Measurements from ENCODE around the gene RPTOR.

The RPTOR gene

GRCh38 chr17:80818871-80819270 lies 274.2 kb downstream of the RPTOR start:
- DNase-seq (ENCODE audit: low read depth) = no peak

- DNase-seq (ENCODE audit: low read depth) = no peak
These were observed 275.0 kb downstream of the RPTOR start for GRCh38 chr17:80819422-80820164.

- no peak for DNase-seq (ENCODE audit: low read depth)
These were observed 275.7 kb downstream of the RPTOR start for GRCh38 chr17:80820331-80820730.

- no peak for DNase-seq (ENCODE audit: low read depth)
These were observed 276.9 kb downstream of the RPTOR start for GRCh38 chr17:80821546-80821945.

GRCh38 chr17:80822021-80822699 lies 277.5 kb downstream of the RPTOR start:
- no peak for DNase-seq (ENCODE audit: low read depth)

- no peak for DNase-seq (ENCODE audit: low read depth)
These were observed 278.2 kb downstream of the RPTOR start for GRCh38 chr17:80822700-80823410.

GRCh38 chr17:80824549-80825470 lies 280.2 kb downstream of the RPTOR start:
- no peak for DNase-seq (ENCODE audit: low read depth)

- no peak for DNase-seq (ENCODE audit: low read depth)
These were observed 281.1 kb downstream of the RPTOR start for GRCh38 chr17:80825471-80826345.

GRCh38 chr17:80826346-80826954 lies 281.8 kb downstream of the RPTOR start:
- no peak for DNase-seq (ENCODE audit: low read depth)

GRCh38 chr17:80826955-80827645 lies 282.5 kb downstream of the RPTOR start:
- DNase-seq (ENCODE audit: low read depth) = no peak

GRCh38 chr17:80827646-80828643 lies 283.3 kb downstream of the RPTOR start:
- no peak for DNase-seq (ENCODE audit: low read depth)

- no peak for DNase-seq (ENCODE audit: low read depth)
These were observed 284.7 kb downstream of the RPTOR start for GRCh38 chr17:80829166-80829813.

- DNase-seq (ENCODE audit: low read depth) = no peak
These were observed 285.6 kb downstream of the RPTOR start for GRCh38 chr17:80830020-80830780.

- no peak for DNase-seq (ENCODE audit: low read depth)
These were observed 286.9 kb downstream of the RPTOR start for GRCh38 chr17:80831491-80831890.

GRCh38 chr17:80832266-80832676 lies 287.6 kb downstream of the RPTOR start:
- DNase-seq (ENCODE audit: low read depth) = no peak

GRCh38 chr17:80832888-80833583 lies 288.4 kb downstream of the RPTOR start:
- peak; percentile 71 for DNase-seq (ENCODE audit: low read depth)

Data from stimulated activated CD8-positive, alpha-beta memory T cell treated with anti-CD3 and anti-CD28 coated beads, Interleukin-4, amount 100 ng/mL, for 24 hours (primary cell).